GM18907 (cell line): Measurements from ENCODE around the gene FHIT.

Experiments
- ATAC-seq: cut with Tn5 transposase; IDR thresholded peaks from one replicate; pipeline ENCODE4 v1.9.1; 2021; ENCODE audit warnings: mild to moderate bottlenecking, moderate library complexity; ENCODE audit not compliant: unreplicated experiment

The FHIT gene

DNA sequence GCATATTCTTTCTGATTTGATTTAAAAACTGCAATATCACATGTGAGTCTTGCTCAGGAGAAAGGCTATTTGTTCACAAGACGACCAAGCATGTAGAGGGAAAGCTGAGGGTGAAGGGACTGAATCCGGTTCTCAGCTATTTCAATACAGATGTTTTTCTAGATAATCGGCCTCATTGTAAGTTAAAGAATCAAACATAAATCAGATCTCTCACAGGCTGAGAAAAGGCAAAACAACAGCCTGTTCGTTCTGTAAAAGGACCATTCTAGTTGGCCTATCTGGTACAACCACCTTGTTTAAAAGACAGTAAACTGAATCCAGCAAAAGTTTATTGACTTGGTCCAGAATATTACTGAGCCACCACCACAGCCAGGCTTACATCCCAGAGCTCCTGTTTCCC, 1155.7 kb downstream of the FHIT start:
- ATAC-seq, result no peak

DNA sequence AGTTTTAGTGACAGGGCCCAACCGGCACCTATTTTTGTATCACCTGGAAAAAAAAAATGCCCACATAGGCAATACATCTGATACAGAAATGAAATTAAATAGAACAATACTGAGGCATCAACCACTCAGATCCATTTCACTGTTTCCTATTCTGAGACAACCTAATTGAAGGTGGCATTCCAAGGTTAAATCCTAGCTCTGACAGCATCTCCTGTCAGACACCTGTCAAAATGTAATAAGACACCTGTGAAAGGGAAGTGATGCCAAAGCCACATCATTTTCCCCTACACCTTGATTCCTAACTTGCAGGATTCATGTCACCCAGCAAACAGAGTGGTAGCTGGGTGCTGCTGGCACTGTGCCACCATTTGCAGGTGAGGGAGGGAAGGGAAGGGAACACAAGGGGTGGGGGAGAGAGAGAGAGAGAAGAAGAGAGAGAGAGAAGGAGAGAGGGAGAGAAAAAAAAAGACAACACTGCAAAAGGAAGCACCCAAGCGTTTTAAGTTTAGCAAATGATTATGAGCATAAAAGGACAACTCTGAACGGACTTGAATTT, 1156.8 kb downstream of the FHIT start:
- ATAC-seq, result no peak

DNA sequence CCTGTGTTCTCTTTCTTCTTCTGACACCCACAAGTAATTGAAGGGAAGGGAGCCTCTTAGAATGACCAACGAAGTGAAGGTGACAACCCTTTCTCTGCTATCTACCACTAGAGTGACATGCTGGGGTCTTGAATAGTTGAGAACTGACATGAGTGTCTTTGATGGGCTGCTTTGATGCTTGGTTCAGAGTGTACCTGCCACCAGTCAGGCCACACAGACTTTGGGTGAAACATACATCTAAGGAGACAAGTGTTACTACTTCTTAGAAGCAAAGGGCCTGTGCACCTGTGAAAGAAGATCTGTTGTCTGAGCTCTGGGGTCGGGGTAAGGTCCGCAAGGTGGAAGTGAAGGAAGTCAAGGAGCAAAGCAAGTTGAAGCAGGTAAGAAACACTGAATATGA, 1160.7 kb downstream of the FHIT start:
- no peak for ATAC-seq

DNA sequence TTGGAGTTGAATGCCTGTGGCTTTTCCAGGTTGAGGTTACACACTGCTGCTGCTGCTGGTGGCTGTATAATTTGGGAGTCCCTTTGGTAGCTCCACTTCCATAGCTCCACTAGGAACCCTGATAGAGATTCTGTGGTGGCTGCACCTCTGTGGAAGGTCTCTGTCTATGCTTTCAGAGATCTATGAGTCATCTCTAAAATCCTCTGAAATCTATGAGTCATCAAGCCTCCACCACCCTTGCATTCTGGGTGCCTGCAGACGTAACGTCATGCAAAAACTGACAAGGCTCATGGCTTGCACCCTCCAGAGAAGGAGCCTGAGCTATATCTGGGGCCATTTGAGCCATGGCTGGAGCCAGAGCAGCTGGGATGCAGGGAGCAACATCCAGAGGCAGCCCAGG, 1164.4 kb downstream of the FHIT start:
- peak; percentile 79 for ATAC-seq

DNA sequence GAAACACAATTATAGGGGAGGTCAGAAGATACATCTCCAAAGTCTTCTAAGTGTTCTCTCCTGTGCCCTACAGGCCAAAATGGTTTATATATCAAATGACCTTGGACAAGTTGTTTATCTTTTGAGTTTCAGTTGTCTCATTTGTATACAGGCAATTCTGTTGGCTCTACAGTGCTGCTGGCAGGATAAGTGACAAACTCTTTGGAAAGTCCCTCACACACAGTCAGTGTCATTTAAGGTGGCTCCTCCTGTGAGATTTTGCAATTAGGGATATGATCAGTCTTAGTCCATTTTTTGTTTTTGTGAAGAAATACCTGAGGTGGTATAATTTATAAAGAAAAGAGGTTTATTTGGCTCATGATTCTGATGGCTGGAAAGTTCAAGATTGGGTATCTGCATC, 1165.6 kb downstream of the FHIT start:
- ATAC-seq, result no peak

DNA sequence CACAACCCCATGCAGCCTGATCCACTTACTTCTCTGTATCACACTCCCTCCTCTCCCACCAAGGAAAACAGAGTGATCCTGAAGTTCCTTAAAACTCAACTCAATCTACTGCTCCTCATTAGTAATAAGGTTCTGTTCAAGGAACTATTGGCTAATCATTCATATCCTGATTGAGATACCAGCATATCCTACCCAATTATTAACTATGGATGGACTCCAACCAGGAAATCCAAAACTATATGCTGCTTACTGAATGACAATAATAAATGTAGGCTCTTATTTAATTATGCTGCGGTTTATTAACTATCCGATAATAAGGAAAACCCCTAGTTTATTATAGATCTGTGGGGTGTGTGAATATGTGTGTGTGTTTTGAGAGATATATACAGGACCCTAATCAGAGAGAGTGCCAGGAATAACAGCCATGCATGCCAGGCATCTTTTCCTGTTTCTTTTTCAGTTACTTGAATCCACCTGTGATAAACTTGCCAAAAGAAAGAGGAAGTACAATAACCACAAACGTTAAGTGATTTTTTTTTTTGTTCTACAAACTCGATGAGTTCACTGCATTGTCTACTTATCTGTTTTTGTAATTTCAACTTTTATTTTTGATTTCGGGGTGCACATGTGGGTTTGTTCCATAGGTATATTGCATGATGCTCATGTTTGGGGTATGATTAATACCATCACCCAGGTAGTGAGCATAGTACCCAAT, 1169.7 kb downstream of the FHIT start:
- peak; percentile 61 for ATAC-seq

DNA sequence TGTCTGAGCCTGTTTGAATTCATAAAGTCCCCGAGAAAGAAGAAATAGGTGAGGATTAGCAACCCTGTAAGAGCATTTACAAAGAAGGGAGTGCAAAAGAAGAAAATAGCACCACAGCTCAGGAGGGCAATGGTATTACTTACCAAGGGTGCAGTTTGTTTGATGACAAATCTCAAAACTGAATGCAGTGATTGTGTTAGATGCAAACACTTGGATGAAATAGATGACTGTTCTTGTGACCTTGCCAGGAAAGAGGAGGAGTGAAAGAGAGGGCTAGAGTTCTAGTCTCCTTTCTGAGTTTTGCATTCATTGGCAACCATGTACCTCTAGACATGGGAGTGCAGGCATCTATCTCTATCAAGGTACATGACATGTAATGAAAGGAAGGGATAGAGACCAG, 1170.6 kb downstream of the FHIT start:
- no peak for ATAC-seq

DNA sequence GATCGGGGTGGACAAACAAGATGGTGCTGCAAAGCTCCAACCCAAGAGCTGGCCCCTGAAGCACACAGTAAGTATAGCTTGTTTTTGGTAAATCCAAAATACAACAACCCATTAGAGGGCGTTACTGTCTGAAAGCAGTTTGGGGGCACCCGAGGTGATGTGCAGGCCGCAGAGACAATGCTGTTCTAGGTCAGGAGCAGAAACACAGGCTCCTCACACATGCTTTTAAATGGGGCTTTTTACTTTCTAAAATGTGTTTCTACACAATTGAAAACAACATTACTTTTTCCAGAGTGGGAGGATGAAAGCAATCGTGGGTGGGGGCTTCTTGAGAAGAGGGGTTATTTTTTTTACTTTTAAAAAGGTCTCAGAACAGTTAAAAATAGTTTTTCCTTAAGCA, 1172.2 kb downstream of the FHIT start:
- no peak for ATAC-seq

DNA sequence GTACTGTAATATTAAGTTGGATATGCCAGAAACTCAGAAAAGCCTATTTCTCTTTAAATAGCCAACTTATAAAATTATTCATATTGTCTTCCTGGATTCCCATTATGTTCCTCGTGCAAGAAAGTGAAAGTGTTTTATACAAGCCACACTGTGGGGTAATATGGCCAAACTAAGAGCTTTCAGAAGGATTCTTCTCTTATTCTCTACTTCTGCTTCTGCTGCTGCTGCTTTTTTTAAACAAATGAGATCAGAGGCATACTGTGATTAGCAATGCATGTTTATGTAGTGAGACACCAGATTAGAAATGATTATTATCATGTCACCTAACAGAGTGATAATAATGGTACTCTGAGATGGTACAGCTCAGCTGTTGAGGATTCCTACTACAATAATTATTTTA, 1174.9 kb downstream of the FHIT start:
- no peak for ATAC-seq

DNA sequence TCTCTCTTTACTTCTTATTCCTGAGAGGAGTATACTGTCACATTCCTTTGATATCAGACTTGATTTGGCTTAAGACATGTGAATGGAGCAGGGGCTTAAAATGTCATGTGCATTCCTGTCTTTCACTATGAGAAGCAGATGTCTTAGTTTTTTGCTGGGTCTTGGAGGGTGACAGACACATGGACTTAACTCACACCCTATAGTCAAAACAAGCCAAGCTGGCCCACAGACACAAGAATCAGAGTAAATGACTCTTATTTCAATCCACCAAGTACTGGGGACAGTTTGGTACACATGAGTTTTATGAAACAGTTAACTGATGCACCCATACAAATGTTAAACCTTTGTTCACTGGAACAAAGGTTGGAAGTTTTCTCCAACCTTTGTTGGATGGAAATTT, 1177.3 kb downstream of the FHIT start:
- no peak for ATAC-seq

DNA sequence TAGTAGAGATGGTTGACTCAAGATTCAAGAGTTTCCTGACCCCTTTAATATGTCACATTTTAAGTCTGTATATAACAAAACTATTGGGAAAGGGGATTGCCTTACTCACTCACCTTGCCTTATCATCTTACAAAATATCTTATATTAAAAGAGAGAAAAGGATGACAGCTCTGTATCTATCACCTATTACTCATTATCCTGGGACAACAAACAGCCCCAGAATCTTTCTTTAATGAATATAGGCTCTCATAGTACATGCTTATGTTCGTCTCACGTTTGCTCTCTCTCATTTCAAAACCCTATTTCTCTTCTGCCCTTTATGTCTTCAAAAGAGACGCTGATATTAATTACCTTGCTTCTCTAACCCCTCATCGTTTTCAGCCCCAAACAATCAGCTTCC, 1178.0 kb downstream of the FHIT start:
- no peak for ATAC-seq

DNA sequence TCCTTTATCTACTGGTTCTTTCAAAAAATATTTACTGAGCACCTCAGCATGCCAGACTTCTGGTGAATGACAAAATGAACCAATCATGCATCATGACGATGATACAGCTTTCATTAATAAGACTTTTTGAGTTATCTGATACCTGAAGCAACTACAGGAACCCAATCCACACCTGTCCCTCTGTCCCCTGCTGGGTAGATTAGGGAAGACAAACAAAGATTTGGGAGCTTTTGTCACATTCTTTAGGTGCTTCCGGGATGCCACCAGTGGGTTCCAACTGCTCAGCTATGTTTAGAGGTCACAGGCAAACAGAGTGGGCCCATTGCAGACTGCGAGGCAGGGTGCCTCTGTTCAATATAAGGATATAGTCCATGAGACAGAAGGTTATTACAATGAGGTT, 1180.9 kb downstream of the FHIT start:
- ATAC-seq, result no peak

DNA sequence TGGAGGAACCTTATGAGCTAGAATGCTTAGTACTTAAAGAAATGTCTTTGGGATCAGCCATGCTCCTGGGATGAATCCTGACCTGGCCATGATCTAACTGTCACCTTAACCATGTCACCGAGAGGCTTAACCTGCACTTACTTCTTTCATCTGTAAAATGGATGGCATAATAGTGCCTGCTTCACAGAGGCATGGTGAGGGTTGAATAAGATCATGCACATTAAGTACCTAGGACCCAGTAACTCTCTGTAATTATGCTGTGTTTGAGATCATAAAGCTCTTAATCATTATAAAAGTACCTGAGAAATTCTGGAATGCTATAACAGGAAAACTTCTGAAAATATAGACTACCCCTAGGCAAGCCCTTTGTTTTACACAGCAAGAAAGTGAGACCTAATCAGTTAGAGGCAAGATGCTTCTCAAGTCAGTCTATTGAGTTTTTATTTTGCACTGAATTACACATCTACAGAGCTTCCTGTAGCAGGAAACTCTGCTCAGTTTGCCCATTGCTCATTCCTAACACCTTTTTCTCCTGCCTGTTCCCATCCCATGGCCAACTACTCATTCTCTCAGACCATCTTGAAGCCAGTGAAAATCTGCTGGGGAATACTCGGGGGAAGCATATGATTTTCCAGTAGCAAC, 1185.9 kb downstream of the FHIT start:
- ATAC-seq, result no peak

DNA sequence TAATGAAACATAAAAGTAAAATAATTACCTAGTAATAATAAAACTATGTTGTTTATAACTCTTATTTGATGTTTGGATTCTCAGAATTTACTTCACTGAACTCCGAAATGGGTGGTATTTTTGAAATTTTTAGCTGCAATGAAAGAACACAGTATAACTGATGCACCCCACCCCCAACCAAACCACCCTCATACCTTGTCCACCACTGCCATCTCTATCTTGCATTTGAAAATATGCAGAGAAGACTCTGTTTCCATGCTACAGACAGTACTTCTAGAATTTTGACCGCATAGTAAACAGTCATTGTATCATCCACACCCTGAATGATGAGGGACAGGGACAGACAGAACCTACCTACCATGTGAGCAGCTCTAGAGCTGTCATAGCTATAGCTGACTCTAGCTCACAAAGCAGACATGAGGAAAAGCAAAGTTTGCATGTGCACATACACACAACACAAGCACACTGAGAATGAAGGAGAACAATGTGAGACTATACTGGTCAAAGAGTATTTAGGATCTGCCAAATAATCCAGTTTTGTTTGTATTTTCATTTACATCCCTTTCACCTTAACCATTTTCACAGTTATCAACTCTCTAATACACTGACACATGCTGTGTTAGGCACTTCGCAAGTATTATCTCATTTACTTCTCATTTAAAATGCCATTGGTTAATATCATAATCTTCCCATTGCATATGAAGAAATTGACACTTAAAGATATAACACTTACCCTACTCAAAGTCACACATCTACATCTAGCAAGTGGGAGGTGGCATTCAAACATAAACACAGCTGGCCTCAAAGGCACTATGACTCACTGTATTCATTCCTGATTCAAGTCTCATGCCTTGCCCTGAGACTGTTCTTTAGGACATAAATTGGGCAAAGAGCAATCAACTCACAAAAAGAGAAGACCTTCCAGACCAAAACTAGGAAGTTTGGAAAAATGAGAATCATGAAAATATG, 1186.8 kb downstream of the FHIT start:
- ATAC-seq, result no peak

DNA sequence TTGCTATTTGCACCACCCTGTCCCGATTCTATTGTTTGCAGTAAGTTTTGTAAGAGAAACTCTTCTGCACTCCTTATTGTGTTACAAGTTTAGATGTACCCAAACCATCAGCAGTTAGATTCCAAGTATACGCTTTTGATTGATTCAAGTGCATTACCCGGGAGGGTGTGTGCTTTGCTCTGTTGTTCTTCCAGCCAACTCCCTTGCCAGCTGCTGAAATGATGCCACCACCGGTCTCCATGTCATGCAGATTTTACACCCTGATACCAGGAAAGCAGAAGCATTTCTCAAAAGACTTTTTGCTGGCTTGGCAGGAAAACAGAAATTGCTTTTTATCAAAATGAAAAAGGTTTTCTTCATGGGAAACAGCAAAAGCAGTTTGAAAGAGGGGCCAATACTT, 1194.8 kb downstream of the FHIT start:
- no peak for ATAC-seq

DNA sequence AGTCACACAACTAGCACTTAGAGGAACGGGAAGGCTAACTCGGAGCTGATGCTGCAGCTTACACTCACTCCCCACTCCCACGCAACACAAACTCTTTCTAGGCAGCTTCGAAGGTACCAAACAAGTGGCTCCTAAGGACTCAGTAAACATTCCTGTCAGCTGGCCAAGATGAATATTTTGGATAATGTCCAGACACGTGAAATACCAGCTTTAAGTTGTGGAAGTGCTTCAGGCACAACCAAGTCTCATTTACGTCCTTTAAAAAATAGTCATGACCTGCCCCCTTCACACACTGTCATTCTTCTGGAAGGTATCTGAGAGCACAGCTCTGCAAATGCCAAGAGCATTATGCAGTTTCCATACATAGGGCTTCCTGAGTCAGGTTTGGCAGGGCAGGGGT, 1195.5 kb downstream of the FHIT start:
- ATAC-seq, result no peak

DNA sequence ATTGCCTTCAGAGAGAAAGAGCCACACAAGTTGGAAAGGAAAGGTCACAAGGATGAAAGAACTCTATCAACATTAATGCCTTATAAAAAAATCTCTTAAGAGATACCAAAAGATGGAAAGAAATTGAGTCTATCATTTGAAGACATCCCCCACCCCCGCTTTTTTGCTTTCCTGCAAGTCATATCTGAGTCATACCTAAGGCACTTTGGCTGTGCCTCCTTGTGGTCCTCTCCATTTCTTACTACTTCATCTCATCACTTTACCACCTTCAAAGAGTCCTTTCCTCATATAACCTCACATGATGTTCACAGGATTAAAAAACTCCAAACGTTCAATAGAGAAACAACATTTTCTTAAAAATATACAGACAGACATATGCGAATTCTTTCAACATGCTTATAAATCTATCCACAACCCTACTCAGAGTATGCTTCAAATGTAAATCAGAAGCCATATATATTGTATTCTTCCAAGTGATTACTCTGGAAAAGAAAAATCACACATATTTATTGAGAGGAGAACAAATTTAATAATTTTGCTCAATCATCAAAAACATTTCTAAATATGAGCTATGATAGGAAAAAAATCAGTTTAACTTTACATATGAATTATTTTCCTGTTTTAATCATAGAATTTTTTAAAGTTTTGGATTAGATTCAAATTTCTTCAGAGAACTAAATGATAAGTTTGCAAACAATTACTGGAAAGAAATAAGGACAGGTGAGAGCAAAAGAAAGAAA, 1197.6 kb downstream of the FHIT start:
- no peak for ATAC-seq

DNA sequence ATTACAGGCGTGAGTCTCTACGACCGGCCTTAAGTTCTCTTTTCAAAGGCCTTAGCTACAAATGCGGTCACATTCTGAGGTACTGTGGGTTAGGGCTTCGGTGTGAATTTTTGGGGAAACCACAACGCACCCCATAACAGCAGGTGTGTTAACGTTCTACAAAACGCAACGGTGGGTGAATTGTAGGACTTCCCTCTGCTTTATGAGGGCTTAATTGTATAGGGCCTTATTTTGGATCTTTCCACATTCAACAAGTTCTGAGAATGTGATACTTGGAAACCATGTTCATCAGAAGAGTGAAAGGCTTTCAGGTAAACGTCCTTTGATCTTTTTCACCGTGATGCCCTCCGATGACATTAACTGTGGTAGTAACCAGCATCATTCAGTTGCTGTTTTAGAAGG, 1202.8 kb downstream of the FHIT start:
- ATAC-seq, result no peak

DNA sequence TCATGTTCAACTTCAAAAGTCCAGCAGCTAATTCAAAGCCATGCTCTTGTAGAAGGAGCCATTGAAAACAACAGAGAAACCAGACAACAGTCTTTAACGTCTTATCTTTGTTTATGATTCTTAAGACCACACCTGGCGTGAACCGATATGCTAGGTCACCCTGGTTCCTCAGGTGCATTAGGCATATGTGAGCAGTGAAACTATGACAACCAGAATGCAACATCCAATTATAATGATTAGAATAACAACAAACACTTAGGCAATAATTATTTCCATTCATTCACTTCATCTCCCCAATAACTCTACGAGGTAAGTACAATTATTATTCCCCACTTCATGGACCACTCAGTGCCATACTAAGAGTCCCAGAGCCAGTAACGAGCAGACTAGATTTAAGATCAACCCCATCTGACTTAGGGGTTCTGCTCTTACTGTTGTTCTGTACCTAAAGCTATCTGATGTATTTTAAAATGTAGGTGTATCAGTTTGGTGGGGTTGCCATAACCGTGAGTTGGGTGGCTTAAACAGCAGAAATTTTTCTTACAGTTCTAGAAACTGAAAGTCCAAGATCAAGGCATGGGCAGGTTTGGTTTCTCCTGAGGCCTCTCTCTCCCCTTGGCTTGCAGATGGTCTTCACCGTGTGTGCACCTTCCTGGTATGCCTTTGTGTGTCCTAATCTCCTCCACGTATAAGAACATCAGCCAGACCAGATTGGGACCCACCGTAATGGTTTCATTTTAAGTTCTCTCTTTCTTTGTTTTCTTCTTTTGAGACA, 1203.6 kb downstream of the FHIT start:
- ATAC-seq, result no peak

DNA sequence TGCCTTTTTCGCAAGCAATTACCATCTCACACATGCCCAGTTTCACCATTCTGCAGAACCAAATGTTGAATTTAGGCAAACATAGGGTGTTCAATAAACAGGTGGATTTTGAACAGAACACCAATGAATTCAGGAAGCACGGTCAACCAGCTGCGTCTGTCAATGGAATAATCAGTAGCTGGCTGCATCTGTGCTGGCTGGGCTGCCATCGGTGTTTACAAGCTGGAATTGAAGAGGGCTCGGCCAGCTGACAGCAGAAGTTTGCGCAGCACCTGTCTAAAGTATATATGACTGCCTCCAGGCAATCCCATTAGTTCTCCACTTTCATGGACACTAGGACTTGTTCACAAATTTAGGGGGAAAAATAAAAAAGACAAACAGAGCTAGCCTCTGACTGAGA, 1205.0 kb downstream of the FHIT start:
- ATAC-seq, result no peak
